NCI-H460 (cell line): ENCODE data around the gene RAP2C. TPM values are rescaled to one million over a fixed set of nuclear protein-coding genes. Genes with fewer than 3 reads are reported as not detected.

Source experiments
- DNase-seq: peaks from one replicate; pipeline ENCODE4 v3.0.0-alpha.2; 2016; ENCODE audit warnings: low read depth; ENCODE audit errors: extremely low read depth
- polyA plus RNA-seq: library from polyadenylated mRNA; depleted of rRNA; stranded (reverse); fragments of >200 nt; gene quantifications from 2 replicates; pipeline ENCODE4 v1.2.3, GENCODE V29; 2014; cell fraction: nucleus; rRNA removed
- total RNA-seq: library from RNA; depleted of rRNA; stranded (reverse); fragments of >200 nt; shearing (Covaris generic); gene quantifications from 2 replicates; pipeline ENCODE4 v1.2.3, GENCODE V29; 2014; rRNA removed

RAP2C gene
- total RNA-seq, result 26.4 and 31.2 TPM in 2 replicates
- 17.0 and 29.9 TPM in 2 replicates for polyA plus RNA-seq

DNA sequence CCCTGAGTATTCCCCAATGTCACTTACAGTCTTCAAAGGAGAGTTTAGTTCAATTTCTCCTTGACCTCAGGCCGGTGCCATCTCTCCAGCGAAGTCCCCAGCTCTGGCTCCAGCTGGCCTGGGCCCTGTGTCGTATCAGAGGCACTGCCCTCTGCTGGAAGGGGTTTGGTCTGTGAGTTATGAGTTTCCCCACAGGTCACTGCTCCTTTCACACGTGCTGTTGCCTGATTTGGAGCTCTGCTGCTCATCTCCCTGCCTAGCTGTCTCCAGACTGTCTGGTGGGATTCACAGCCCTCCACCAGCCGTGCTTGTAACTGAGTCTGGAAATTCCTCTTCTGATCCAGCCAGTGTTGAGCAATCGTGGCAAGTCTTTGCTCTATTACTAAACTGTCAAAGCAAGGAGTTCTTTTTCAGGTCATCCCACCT, at the start of gene RAP2C:
TSS of gene RAP2C (minus strand) at position 105 of the 426 bp plus-strand sequence. CDS start 2,179 bp downstream, outside the sequence.
- DNase-seq, result peak; percentile 73

DNA sequence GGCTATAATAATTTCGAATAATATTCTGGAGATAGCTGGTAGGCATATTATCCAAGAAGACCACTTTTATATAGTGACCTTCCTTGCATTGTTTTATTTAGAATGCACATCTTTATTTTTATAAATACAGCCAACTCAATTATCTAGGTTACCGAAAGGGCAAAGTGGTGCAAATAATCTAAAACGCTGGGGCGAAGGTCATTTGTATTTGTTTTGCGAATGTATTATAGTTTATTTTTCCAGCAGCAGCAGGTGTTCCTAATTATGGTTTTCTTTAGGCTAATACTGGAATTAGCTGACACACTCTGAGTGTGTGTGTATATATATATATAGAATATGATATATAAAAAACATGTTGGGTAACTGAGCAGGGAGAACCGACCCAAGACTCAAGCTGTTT, 48.1 kb upstream of the RAP2C start:
- DNase-seq, result no peak

DNA sequence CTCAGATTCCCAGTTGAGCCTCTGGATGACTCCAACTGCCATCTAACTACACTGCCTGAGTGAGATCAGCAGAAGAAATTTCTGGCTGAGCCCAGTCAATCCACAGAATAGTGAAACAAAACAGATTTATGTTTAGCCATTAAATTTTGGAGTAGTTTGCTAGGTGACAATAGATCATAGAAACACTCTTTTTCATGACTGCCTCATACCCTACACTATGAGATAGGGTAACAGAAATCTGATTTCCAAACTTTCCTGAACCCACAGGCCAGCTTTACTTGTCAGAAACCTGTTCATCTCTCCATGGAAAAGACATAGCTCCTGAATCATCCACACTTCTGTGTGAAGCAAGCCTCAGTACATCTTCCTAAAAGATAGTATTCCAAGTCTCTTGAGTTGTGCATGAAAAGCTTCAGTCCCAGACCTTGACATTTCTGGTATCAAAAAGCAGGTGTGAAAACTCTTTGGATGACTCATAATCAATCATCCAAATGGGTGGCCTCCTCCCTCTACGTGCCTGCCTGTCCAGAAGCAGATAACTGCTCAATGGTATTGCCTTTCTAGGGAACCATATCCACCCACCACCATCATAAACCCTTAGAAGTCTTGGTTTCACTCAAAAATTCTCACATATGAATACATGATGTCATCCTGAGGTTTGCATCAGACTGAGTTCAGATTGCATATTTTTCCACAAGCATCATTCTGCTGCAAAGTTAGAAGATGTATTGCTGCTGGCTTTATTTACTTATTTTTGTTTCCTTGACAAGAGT, 47.5 kb upstream of the RAP2C start:
- DNase-seq, result no peak

DNA sequence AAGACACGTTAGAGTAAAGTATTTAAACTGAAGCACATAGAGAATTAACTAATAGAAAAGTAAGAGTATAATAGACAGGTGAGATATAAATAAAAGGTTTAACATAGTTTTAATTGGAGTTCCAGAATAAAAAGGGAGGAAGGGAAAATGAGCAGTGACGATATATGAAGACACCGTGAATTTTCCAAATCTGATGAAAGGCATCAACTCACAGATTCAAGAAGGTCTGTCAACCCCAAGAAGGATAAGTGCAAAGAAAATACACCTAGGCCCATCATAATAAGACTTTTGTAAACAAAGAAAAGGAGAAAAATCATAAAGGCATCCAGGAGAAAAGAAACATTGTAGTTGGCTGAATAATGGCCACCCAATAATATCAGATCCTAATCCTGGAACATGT, 43.9 kb upstream of the RAP2C start:
- DNase-seq, result no peak

DNA sequence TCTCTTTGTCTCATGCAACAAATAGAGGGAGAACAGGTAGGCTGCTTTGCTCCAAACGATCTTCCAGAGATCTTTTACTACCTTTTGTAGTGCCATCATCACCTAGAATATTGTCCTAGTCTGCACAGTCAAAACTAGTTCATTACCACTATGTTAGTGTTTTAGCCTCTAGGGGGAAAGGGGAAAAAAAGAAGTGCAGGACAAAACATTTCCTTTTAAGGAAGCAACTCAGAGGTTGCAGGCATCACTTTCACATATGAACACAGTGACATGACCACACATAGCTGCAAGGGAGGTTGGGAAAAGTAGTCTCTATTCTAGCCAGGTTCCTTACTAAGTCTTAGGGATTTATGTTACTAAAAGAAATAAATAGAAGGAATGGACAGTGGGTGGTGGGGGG, 39.3 kb upstream of the RAP2C start:
- no peak for DNase-seq

DNA sequence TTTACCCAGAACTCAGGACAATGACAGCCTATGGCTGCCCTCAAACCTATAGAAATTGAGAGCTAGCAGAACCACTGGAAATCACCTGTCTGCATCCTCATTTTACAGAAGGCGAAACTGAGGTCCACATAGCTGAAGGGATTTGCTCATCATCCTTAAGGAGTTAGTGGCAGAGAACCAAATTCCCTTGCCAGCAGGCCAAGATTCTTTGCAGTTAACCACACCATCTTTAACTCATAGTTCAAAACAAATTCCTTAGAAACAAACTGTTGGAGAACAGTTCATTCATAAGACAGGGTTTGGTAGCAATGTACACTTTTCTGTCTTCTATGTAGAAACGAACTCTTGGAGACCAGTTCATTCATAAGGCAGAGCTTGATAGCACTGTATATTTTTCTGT, 37.9 kb upstream of the RAP2C start:
- DNase-seq, result no peak

DNA sequence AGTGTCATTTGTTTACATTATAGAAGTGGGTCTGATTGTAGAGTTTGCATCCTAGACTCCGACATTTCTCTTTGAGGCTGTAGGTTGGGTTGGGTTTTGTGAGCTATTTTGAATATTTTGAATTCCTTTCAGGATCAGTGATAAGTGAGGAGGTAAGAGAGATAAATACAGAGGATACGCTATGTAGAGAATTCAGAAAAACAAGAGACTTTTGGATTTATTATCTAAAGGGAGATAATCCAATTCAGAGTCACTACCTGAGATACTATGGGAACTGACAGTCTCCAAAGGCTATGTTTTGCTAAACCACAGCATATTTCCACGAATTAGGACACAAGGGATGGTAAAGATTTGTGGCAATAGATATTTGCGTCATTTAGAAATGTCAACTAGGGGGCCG, 16.9 kb upstream of the RAP2C start:
- no peak for DNase-seq

DNA sequence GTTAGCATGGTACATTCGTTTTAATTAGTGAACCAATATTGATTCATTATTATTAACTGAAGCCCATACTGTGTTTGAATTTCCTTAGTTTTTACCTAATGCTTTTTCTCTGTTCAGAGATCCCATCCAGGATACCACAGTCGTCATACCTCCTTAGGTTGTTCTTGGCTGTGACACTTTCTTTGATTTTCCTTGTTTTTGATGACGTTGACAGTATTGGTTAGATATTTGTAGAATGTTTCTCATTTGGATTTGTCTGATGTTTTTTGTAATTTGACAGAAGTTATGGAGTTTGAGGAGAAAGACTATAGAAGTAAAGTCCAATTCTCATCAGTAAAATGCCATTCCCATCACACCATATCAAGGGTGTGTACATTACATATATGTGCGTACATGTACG, 16.2 kb upstream of the RAP2C start:
- no peak for DNase-seq

DNA sequence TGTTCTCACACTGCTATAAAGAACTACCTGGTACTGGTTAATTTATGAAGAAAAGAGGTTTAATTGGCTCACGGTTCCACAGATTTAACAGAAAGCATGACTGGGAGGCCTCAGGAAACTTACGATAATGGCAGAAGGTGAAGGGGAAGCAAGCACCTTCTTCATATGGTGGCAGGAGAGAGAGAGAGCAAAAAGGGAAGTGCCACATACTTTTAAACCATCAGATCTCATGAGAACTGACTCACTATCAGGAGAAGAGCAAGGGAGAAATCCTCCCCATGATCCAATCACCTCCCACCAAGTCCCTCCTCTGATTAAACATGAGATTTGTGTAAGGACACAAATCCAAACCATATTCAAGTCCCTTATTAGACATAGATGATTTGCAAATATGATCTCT, 12.3 kb upstream of the RAP2C start:
- DNase-seq, result no peak

DNA sequence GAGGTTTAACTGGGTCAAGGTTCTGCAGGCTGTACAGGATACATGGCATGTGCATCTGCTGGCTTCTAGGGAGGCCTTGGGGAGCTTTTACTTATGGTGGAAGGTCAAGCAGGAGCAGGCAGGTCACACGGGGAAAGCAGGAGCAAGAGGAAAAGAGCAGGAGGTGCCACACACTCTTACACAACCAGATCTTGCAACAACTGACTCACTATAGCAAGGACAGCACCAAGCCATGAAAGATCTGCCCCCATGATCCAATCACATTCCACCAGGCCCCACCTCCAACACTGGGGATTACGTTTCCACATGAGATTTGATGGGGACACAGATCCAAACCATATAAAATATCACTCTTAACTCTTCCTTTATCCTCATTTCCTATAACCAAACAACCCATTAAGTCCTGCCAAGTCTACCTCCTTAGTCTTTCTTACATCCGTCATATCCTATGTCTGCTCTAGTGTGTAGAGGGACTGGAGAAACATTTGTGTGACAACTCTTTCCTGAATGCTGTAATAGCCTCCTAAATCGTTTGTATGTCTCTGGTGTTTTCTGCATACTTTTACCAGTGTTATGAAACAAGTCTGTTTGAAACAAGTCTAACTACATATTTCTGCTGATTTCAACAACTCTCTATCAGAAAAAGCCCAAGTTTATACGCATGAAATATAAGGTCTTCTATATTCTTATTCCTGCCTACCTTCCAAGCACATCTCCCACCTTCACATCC, 8.3 kb upstream of the RAP2C start:
- no peak for DNase-seq

DNA sequence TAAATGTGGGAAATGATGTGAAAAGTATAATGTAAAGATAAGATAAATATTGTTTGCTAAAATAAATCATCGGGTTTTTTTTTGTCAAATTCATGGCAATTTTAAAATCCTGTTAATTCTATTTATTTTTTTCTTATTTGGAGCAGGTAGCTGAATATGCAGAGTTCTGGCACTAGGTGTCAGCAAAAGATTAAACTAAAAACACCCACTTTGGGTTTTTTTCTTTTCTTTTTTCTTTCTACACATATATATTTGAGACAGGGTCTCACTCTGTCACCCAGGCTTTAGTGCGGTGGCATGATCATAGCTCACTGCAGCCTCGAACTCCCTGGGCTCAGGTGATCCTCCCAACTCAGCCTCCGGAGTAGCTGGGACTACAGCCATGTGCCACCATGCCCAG, 6.9 kb upstream of the RAP2C start:
- DNase-seq, result no peak

DNA sequence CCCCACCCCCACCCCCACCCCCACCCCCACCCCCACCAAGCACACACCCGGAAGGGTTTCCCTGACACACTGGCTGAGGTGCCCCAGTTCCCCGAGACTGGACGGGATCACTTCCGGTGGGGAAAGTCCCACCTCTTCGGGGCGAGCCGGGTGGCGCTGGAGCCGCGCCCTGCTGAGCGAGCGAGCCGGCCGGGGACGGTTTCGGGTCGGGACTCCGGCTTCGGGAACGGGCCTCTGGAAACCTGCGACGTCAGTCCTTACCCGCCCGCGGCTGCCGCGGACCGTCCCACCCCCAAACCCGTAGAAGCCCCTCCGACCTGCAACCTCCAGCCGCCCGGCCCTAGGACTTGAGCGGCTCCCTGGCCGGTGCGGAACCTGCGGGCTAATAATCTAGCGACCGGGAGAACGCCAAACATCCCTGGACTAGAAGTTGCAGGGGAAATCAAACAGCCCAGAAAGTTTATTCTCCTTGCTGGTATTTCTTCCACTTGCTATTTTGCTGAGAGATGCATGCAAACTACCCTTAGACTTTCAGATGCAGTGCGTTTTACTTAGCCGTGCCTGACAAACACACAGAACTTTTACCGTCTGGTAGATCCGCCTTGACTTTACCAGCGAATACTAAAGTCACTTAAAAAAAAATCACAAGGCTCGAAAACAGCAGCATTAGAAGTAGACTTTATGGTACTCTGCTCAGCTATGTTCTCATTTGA, 991 bp downstream of the RAP2C start:
- DNase-seq, result peak; percentile 89

DNA sequence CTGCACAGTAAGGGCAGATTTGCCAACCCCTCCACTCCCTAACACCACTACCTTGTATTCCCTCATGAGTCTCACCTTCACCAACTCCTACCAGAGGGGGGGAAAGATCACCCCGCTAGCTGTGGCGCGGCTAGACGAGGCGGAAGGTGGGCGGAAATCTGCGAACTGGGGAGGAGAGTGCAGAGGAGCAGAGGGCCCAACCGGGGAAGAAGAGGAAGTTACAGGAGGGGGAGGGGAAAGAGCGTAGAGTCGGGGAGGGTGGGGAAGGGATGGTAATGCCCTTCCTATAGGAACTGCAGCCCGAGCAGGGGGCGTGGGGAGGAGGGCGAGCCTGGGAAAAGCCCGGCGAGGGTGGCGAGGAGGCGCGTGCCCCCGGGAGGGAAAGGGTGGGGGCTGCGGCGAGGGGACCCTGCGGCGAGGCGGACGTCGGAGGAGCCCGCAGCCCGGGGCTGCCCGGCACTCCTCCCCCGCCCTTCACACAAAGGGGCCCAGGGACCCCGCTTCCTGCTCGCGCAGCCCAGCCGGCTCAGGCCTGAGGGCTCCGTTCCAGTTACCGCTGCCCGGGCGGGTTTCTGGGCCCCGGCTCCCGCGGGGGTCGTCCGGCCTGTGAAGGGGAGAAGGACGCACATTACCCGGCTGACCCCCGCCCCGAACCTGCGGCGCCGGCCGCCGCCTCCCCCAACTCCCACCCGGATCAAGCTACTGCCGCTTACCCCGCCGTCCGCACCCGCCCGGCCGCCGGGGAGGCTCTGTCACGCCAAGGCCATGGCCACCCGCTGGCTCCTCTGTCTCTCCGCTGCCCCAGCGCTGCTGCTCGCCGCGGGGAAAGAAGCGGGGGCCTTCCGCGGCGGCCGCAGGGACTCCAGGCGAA, 1.8 kb downstream of the RAP2C start:
- peak; percentile 73 for DNase-seq

DNA sequence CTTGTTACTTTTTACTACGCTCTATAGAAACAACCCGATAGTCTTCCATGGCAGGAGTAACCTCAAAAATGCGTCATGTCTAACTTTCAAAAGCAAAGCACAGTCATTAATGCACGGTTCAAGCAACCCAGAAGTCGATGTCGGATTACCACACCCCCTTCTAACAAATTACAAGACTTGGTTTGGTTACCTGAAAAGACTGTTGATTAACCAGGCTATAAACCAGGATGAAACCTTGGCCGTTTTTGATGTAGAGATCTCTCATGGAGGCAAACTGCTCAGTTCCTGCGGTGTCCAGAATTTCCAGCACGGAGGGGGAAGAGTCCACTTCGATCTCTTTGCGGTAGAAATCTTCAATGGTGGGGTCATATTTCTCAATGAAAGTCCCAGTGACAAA, 2.4 kb downstream of the RAP2C start:
- DNase-seq, result no peak

DNA sequence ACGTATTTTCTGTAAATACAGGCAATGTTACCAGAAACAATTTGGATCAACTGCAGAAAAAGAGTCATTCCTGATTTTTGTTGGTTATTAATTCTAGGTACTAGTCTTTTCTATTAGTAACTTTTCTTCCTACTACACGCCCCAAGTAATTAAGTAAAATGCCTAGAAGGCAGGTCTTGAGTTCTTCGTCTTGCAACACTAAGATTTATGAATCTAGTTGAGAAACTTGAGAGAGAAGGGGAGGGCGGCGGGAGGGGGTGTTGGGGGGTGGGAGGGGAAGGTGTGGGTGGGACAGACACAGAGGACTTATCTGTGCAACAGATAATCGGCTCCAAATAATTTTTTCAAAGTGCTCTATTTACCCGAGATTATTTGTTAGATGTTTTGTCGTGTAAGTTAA, 3.0 kb downstream of the RAP2C start:
- no peak for DNase-seq

DNA sequence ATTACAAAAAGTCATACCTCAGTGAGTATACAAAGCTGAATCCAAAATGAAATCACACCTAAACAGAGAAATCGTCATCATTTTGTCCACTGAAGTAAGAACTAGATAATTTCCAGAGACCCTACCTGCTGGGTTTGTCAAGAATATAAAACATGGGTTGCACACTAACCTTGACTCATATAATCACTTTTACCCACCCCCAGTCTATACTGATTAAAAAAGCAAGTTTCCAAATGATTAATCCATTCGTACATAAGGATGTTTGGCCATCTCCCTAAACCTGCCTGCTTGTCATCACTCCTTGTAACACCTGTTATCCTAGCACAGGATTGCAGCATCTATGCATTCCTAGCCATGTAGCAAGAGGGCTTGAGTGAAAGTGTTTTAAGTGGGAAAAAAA, 4.7 kb downstream of the RAP2C start:
- no peak for DNase-seq

DNA sequence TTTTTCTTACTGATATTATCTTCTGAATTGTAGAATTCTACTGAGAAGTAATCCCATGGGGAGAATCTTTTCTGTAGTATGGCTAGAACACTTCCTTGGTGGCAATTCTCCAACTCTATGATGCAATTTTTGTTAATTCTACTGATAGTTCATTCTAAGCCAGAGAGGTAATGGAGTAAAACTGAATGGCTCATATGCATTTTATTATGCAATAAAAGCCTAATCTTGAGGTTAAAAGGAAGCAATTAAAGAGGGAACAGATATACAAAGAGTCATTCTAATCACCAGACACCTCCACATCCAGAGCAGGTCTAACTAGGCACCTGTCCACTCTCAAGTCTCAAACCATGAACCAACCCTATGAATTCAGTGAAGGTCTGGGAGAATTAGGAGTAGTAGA, 9.7 kb downstream of the RAP2C start:
- no peak for DNase-seq

DNA sequence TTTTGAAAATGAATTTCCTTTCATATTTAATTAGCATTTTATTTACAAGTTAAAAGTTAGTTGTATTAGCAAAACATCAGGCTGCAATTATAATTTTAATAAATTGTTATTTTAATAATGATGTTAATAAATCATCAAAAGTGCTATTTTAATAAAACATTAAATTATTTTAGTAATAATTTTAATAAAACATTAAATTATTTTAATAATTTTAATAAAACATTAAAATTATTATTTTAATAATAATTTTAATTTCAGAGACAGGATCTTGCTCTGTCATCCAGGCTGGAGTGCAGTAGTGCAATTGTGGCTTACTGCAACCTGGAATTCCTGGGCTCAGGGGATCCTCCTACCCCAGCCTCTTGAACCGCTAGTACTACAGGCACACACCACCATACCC, 10.8 kb downstream of the RAP2C start:
- no peak for DNase-seq

DNA sequence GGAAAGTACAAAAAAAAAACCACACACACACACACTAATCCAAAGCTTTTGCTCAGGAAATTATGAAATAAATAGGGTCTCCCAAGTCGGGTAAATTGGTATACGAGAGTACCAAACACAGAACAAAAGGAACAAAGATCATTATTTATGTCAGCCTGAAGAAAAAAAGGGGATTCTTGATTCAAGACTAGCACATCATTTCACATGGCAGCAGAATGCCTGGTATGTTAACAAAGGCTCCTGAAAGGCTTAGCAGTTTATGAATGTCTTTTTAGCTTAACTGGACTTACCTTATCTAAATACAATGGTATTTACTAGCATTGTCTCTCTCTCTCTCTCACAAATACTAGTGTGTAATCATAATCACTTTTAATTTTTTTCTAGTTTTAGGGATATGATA, 11.3 kb downstream of the RAP2C start:
- no peak for DNase-seq

DNA sequence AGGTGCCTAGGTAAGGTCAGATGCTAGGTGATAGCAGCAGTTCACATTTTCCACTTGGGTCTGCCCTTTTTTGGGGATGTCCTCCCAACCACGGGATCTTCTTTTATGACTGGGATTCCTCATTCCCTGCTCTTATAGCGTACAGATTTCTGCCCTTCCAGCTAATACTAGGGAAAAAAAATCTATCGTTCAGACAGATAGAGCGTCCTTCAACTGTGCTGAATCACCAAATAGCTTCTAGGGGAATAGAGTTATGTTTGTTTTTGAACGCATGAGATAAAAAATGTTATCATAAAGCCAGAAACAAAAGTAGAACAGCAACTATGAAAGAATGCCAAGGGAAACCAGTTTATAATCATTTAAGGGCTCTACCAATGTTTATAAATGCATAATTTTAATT, 13.0 kb downstream of the RAP2C start:
- no peak for DNase-seq

DNA sequence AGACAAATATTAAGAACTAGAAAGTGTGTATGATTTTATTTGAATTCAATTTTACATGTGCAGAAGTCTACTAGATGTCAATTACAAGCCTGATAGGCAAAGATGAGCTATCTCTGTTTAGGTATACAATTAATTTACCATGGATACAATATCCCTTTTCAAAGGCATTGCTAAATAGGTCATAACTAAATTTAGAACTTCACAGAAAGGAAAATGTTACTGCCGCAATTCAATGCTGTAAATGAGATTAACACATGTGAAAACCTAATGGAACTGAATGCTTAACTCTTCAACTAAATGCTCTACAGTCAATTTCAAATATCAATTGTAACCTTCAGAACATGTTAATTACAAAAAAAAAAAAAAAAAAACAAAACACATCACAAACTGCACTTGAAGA, 14.6 kb downstream of the RAP2C start:
- no peak for DNase-seq
